HG02610 (cell line): Measurements from ENCODE around the gene FOXN3.
"Not testable (repeated sequence)": the region's sequence is repeated elsewhere in the genome, so short reads cannot be mapped to it uniquely, and the experiment has no call there.

Source experiments
- ATAC-seq: cut with Tn5 transposase; IDR thresholded peaks from one replicate; pipeline ENCODE4 v1.9.1; 2021; ENCODE audit warnings: mild to moderate bottlenecking, moderate library complexity; ENCODE audit not compliant: unreplicated experiment

The FOXN3 gene

DNA sequence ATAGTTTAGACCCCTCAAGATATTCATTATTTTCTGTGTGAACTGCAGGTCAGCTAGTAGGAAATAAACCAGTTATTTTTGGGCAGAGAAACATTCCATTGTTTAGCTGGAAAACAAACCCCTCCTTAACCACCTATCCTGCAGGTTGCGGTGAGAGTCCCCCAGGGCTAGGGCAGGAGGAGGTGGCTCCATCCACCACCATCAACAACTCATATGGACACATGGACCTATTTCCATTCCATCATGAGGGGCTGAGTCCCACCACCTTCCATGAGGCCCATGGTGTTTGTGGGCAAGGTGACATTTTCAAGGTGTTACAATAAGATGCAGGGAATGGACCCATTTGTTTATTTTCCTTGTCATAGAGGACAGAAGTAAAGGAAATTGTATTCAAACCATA is 160.1 kb downstream of the FOXN3 start:
- ATAC-seq = no peak

DNA sequence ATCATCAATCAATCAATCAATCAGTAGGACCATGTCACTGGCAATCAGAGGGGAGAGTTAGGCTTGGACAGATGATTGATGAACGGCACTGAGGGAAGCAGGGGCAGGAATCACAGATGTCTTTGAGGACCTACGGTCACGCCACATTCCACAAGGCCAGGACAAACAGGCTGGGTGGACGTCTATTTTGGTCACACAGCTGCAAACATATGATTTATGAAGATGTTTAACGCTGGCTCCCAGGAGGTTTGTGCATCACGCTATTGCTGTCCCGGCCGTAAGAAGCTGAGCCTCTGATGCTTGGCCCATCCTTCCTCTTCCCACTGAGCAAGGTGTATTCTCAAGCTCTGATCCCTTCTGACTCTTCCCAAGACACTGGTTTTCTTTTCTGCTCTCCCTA is 160.8 kb downstream of the FOXN3 start:
- ATAC-seq = no peak

DNA sequence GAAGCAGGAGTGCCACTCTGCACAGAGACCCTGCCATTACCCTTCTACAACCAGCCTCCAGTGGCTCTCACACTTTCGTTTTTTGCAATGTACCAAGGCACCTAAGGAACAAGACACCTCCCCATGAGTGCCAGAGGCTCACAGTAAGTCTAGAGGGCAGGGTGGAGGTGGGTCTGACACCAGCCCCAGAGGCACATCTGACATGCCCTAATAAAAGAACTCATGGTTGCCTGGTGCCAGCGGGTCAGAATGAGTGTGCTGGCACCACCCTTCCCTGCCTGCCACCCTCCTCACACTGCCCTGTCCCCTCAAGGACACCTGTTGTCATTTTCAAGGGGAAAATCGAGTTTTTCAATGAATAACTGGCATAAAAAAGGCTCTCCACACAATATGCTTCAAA is 161.2 kb downstream of the FOXN3 start:
- no peak for ATAC-seq

DNA sequence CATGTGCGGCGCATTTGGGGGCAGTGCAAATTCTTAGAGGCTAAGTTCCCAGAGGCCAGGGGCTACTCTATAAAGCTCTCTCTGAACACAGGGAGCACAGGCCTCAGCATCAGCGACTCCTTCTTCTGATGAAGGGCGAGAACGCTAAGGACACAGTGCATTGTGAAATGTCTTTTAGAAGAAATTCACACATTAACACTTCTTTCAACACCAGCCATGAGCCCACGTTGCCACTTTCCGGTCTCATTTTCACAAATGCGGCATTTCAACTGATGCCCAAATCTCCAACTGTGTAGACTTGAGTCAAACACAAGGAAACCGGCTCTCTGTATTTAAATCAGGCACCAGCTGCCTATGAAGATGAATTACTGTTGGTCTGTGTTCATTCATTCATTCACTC is 162.0 kb downstream of the FOXN3 start:
- ATAC-seq = no peak

DNA sequence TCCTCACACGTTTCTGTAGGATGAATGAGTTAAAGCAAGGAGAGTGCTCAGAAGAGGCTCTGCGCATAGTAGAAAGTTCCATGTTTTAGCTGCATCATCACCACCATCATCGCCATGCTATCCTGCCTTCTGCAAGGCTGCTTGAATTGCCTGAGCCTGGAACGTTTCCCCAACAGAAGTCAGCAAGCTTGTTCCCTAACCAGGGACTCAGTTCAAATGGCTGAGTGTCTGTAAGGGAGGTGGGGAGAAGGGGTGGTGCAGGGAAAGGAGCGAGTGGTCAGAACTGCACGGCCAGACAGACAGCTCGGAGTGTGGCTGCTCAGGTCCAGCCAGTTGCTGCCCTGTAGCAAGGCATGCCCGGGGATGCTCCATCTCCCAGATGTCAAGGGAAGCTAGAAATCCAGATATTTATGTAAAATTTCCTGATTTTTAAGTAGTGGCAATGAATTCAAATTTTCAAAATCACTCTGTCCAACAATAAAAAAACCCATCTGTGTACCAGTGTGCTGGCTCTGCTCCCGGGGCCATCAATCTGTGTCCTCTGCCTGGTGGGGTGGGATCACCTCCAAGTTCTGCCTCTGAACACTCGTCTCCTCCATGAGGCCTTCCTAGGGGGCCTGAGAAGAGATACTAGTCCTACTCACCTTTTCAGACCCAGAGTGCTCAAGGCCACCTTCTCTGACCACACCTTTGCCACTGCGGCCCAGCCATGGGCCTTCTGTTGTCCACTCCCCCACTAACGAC is 162.7 kb downstream of the FOXN3 start:
- ATAC-seq = no peak

DNA sequence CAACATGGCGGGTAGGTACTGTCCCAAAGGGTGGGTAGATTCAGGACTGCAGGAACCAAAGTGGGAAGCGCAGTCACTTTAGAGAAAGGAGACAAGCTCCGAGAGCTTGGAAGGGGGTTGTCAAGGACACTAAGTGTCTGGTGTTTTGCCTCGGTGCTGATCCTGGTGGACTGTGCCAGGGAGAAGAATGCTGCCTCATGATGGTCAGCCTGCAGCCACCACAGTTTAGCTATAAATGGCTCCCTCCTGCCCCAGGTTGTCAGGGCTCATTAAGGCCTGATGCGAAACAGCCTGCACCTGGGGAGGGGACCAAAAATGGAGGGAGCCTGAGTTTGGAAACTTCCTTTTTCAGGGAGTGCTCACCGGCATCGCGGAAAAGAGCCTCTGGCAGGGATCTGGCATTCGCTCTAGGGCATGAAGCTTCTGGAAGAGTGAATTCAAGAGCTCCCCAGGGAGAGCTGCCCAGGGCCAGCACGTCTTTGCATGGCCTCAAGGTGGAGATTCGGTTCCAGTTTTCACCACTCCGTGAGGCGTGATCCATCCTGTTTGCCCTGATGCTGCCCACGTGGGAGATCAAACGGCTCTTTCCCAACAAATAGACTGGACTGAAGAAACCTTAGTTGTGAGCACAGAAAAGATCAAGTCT is 164.0 kb downstream of the FOXN3 start:
- no peak for ATAC-seq

DNA sequence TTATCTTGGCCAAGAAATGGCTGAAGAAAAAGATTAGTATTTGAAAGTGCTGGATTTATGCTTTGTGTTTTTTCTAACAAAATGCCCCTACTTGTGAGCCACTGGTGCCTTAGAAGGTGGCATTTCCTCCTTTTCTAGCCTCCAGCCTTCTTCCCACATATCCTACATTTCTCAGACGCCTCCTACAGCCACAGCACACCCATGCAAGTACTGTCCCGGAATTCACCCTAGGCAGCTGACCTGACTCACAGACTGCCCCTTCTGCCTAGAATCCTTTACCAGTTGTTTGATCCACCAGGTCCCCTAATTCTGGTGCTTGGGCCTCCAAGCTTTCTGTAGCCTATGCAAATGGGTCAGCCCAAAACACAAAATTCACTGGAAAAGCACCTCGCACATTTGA is 166.0 kb downstream of the FOXN3 start:
- no peak for ATAC-seq

DNA sequence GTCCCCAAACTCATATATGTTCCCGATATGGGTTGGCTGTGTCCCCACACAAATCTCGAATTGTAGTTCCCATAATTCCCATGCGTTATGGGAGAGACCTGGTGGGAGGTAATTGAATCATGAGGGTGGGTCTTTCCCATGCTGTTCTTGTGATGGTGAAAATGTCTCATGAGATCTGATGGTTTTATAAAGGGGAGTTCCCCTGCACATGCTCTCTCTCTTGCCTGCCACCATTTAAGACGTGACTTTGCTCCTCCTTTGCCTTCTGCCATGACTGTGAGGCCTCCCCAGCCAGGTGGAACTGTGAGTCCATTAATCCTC is 166.4 kb downstream of the FOXN3 start:
- ATAC-seq = not testable (repeated sequence)

DNA sequence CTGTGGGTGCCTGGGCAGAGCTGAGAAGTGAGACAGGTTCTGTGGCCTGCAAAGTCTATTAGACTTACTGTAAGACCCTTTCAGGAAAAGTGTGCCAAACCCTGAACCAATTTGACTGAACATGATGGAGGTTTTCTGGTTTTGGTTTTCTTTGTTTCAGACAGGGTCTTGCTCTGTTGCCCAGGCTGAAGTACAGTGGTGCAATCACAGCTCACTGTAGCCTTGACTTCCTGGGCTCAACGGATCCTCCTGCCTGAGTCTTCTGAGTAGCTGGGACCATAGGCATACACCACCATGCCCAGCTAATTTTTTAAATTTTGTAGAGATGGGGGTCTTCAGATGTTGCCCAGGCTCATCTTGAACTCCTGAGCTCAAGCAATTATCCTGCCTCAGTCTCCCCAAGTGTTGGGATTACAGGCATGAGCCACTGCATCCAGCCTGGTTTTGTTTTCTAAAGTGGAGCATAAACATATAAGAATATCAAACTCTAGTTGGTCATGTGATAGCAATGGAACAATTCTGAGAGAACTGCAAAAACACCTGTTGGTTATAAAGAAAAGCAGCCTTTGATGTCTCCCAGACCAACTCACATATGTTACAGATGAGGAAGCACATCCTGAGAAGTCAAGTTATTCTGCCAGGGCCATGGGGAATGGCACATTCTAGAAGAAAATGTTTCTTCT is 166.9 kb downstream of the FOXN3 start:
- ATAC-seq = no peak

DNA sequence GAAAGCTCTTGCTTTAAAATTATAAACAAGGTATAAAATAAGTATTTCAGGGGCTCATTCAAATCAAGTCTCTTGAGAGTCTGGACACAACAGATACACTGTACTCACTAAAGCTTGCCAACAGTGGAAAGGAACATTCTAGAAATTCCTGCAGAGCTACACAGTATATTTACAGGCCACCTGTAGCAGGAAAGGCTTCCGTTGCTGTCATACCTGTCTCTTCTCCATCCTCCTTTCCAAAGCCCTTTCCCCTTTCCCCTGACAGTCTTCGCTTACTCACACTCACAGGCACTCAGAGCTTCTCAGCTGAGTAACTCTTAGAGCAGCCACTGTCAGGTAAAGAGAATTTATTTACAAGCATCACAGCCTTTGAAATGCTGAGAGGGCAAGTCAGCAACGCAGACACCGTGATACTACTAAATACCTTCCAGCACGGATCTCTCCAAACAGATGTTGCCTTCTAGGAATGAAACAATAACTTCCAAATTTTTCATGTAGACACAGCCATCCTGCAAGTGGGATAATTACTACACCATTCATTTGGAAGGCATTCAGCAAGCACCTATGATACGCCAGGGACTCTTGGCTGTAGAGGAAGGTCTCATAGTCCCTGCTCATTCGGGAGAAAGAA is 167.9 kb downstream of the FOXN3 start:
- ATAC-seq = no peak

DNA sequence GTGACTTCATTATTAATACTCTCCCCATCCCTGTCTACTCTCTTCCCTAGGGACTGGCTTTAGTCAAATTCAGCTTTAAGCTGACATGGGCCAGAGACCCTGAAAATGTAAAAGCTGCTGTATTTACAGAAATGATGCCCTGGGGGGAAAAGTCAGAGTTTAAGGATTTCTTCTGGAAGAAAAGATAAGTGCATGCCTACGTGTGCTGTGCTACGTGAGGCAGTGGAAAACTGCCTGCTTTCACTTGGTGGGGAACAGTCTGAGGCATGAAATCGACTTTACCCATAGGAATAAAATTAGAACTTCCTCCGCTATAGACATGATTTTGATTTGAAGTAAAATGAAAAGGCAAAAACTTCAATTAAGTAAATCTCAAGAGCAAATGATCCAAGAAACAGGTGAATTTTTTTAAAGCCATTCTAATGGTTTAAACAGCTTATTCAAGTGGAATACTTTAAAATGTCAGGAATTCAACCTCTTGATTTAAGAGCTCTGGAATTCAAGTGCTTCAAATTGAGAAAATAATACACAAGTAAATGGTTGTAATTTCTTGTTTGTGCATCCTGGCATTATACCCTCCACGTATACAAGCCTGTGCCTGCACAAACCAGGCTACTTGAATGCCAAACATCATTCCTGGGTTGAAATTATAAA is 168.5 kb downstream of the FOXN3 start:
- ATAC-seq = no peak

DNA sequence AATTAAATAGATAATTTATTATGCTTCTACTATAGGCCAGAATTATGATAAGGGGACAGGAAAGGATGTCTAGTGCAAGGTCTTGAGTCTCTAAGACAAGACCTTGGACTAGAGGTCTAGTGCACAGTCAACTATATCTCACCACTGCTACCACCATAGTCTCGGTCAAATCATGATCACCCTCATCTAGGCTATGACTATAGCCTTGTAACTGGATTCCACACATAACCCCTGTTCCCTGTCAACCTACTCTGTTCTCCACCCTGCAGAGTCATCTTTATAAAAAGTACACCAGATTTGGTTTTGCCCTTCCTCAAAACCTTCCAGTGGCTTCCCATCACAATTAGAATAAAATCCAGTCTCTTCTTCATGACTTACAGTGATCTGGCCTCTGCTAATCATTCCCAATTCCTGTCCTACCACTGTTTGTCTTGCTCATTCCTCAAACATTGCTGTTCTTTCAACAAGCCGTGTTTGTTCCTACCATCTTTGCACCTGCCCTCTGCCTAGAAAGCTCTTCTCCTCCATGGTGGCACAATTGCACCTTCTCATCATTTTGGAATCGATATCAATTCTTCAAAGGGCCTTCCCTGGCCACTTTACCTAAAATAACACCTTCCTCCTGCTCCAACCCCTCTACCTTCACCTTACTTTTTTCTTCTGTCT is 169.4 kb downstream of the FOXN3 start:
- ATAC-seq = no peak

DNA sequence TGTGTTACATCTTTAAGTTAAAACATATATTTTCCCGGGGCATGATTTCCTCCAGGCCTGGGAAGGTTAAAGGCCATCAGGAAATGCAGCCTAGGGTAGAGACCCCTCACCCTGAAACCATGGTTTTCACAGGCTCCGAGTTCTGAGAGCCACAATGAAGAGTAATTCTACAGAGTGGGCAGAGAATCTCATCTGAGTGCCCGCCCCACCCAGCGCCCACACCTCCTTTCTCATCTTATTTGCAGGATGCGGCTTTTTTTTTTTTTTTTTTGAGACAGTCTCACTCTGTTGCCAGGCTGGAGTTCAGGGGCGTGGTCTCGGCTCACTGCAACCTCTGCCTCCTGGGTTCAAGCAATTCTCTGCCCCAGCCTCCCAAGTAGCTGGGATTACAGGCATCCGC is 170.7 kb downstream of the FOXN3 start:
- no peak for ATAC-seq

DNA sequence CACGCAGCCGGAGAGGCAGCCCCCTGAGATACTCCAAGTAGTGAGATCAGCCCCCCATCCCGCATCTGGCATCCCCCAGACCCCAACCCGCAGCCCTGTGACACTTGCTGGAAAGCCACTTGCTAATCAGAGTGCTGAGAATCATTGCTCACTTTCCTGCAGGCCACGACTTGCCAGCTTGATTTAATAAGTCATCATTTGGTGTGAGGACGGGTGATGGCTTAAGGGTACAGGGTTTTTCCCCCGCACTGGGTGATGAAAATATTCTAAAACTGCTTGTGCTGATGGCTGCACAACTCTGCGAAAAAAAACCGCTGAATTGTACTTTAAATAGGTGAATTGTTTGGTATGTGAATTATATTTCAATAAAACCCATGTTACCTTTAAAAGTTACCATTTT is 171.2 kb downstream of the FOXN3 start:
- no peak for ATAC-seq

DNA sequence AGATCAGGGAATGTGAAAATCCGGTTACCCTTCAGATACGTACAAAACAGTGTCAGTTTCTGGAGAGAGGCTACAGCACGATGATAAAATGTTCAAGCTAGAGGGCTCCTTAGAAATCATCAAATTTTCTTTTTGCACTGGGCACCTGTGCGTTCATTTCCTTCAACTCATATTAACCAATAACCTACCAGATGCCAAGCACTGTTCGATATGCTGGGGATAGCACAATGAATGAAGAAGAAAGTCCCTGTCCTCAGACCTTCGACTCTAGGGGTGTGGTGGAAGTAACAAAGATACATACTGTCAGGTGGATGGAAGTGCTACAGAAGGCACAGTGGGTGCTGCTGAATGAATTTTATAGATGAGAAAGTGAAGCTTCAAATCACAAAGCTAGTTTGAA is 172.3 kb downstream of the FOXN3 start:
- ATAC-seq = no peak

DNA sequence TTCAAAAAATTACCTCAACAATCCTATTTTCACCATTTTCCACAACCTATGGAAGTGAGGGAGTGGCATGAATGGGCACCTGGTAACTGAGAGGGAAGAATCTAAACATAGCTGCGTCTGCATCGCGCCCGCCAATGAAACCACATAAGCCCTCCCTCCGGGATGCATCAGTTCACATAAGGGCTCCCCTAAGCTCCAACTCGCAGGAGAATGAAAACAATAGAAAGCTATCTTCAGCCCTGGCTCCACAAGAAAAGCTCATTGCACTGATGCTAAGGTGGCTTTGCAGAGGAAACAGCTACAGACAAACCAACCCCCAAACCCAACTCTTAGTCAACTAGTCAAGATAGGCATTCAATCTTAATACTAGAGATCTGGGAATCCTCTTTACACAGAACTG is 173.3 kb downstream of the FOXN3 start:
- no peak for ATAC-seq

DNA sequence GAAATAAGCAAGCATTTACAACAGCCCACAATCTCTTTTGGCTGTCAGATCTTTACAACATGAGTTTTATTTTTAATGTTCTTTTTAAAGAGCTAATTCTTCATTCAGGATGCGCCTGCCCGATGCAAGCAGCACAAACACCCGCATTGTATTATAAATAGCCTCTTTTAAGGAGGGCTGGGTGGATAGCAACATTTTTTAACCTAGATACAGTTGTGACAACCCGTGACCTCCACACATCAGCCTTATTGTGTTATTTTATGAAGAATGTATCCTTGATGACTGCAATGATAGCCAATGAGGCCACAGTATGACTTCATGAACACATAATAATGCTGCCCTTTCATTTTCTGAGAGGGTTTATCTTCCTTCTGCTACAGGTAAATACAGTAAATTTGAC is 173.7 kb downstream of the FOXN3 start:
- no peak for ATAC-seq

DNA sequence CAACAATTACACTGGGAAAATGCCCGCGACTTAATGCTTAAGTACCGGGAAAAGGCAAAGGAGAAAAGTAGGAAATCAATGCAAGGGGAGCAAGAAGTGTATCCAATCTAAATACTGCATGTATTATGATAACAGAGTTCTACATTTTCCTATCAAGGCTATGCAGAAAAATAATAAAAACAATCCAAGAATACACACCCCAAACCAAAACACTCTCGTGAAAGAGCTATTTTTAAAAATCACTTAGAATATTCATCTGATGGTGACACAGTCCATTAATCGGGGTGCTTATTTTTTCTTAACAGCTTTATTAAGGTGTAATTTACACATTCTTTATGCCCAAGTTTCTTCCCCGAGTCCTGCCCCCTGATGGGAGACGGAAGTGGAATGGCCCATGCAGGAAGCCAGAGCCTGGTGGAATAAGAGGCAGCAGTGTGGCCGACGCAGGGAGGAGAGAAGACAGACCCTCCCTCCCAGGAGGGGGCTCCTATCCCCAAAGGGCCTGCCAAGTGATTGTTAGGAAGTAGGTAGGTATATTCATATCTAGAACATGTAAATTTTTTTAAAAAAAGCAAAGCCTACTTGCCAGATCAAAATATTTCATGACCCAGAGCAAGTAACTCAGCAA is 174.3 kb downstream of the FOXN3 start:
- ATAC-seq = no peak

DNA sequence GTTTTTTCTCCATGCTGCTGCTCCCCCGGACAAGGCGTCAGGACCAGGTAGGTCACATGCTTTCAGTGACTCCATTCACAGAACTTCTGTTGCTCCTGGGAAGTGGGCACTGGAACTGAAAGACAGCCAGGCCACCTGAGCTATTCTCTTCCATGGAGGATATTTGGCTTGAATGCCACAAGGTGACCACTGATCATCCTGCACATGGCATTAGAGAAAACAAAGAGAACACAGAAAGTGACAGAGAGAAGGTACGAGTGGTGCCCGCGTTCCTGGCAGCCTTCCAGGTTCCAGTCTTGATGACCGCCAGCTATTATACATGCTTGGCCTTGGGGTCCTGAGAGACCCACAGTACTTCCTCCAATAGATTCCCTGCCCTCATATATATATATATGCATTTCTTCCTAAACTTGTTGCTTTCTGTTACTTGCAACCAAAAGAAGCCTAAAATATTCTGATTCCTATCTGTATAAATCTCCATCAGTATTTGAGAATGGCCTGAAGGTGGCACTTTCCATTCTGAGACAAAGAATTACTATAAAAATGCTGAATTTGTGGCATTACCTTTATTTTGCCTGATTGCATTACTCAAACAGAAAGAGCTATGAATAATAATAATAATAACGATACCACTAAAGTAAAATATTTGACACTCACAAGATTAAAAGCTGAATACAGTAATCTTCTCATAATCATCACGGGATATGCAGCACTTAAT is 174.9 kb downstream of the FOXN3 start:
- no peak for ATAC-seq

DNA sequence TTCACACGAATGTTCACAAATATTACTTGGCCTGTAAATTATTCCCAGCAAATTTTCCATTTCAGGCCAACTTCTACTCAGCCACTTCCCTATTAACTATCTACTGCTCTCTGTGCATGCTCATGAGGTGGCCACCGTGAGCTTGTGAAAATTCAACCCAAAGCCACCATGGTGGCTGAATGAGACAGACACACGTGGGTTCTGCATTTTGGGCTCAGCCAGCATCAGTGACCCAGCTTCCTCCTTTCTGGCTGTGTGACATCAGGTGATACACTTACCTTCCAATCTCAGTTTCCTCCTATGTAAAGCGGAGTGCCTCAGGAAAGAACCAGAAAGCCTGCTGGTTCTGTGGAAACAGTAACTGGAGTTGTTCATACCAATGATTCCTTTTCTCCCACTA is 175.8 kb downstream of the FOXN3 start:
- ATAC-seq = no peak
